ENCODE data around the gene ROPN1L.

The ROPN1L gene

DNA sequence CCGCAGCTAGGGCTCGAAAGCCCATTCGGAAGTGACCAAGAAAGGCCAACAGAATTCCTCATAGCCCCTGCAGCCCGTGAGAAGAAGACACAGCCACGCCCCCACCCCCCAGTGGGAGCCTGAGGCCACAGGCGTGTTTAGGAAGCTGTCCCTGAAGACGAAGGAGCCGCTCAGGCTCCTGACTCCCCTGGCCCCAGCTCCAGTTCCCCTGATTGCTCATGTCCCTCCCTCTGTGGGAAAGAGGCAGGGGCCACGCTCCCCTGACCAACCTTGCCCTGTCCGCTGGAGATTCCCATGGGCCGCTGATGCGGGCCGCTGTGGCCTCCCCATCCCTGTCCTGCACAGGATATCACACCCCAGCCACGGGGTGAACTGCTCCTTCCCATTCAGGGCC, 13.6 kb downstream of the ROPN1L start:
- no peaks in the 10 kb centered on the region; the same call in 1 of the 2 replicates for H3K27me3 ChIP-seq (ENCODE audit: control insufficient read depth, low read length)
- H3K4me2 ChIP-seq (ENCODE audit: low read length), result no peak overlapping the region
- no peaks in the 10 kb centered on the region for H3K36me3 ChIP-seq (ENCODE audit: control insufficient read depth, low read length)
- no peaks in the 10 kb centered on the region for H3K9me2 ChIP-seq (replicated peaks; ENCODE audit: control insufficient read depth, low read length)
- no peaks in the 10 kb centered on the region for H4K20me1 ChIP-seq (ENCODE audit: control insufficient read depth, insufficient read depth, low read depth, low read length)
- H3K79me2 ChIP-seq (ENCODE audit: control insufficient read depth, low read length), result no peaks in the 10 kb centered on the region
- H3K27ac ChIP-seq (ENCODE audit: low read depth, low read length), result no peak overlapping the region
- H3K4me3 ChIP-seq (ENCODE audit: low read length), result no peak overlapping the region
- no peaks in the 10 kb centered on the region for H3K4me1 ChIP-seq (ENCODE audit: control insufficient read depth, low read length)
- H3K9me3 ChIP-seq (ENCODE audit: control insufficient read depth, insufficient read depth, low read length), result no peaks in the 10 kb centered on the region
- TF ChIP-seq, protein P1, sequence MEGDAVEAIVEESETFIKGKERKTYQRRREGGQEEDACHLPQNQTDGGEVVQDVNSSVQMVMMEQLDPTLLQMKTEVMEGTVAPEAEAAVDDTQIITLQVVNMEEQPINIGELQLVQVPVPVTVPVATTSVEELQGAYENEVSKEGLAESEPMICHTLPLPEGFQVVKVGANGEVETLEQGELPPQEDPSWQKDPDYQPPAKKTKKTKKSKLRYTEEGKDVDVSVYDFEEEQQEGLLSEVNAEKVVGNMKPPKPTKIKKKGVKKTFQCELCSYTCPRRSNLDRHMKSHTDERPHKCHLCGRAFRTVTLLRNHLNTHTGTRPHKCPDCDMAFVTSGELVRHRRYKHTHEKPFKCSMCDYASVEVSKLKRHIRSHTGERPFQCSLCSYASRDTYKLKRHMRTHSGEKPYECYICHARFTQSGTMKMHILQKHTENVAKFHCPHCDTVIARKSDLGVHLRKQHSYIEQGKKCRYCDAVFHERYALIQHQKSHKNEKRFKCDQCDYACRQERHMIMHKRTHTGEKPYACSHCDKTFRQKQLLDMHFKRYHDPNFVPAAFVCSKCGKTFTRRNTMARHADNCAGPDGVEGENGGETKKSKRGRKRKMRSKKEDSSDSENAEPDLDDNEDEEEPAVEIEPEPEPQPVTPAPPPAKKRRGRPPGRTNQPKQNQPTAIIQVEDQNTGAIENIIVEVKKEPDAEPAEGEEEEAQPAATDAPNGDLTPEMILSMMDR (IDR thresholded peaks at IDR 0.05; ENCODE audit: low read depth, low read length, poor library complexity, severe bottlenecking), result no peak
- no peak for TF ChIP-seq EZH2phosphoT487 (IDR thresholded peaks at IDR 0.05; ENCODE audit: borderline replicate concordance, low read length)
- no peaks in the 10 kb centered on the region for H3F3A ChIP-seq (ENCODE audit: control insufficient read depth, insufficient read depth)

- TF ChIP-seq, protein P1 (IDR thresholded peaks at IDR 0.05; ENCODE audit: low read depth, low read length, poor library complexity, severe bottlenecking), result no peak
- TF ChIP-seq EZH2phosphoT487 (IDR thresholded peaks at IDR 0.05; ENCODE audit: borderline replicate concordance, low read length), result no peak
- H3K27ac ChIP-seq (ENCODE audit: low read depth, low read length), result no peak overlapping the region
- H3K4me3 ChIP-seq (ENCODE audit: low read length), result no peak overlapping the region
- H3K79me2 ChIP-seq (ENCODE audit: control insufficient read depth, low read length), result no peaks in the 10 kb centered on the region
- H3K4me2 ChIP-seq (ENCODE audit: low read length), result no peak overlapping the region
- H3K27me3 ChIP-seq (ENCODE audit: control insufficient read depth, low read length), result peaks cover 3% of the 10 kb centered on the region; the same call in 1 of the 2 replicates
- no peaks in the 10 kb centered on the region for H3K9me3 ChIP-seq (ENCODE audit: control insufficient read depth, insufficient read depth, low read length)
- H4K20me1 ChIP-seq (ENCODE audit: control insufficient read depth, insufficient read depth, low read depth, low read length), result no peaks in the 10 kb centered on the region
- no peaks in the 10 kb centered on the region for H3F3A ChIP-seq (ENCODE audit: control insufficient read depth, insufficient read depth)
- no peaks in the 10 kb centered on the region for H3K36me3 ChIP-seq (ENCODE audit: control insufficient read depth, low read length)
- no peaks in the 10 kb centered on the region for H3K9me2 ChIP-seq (replicated peaks; ENCODE audit: control insufficient read depth, low read length)
- no peaks in the 10 kb centered on the region for H3K4me1 ChIP-seq (ENCODE audit: control insufficient read depth, low read length)
Measured at GRCh38 chr5:10456583-10457420, 15.1 kb downstream of the ROPN1L start.

GRCh38 chr5:10457682-10458574, 16.2 kb downstream of the ROPN1L start:
- Histone ChIP-seq H3K9me2 (replicated peaks; ENCODE audit: control insufficient read depth, low read length) (no peaks in the 10 kb centered on the region), H3K27me3 (ENCODE audit: control insufficient read depth, low read length) (peaks cover 3% of the 10 kb centered on the region; the same call in 1 of the 2 replicates), H3K4me3 (ENCODE audit: low read length) (no peak overlapping the region), H3F3A (ENCODE audit: control insufficient read depth, insufficient read depth) (no peaks in the 10 kb centered on the region), H3K79me2 (ENCODE audit: control insufficient read depth, low read length) (no peaks in the 10 kb centered on the region), H3K36me3 (ENCODE audit: control insufficient read depth, low read length) (no peaks in the 10 kb centered on the region), H3K27ac (ENCODE audit: low read depth, low read length) (no peak overlapping the region), H3K9me3 (ENCODE audit: control insufficient read depth, insufficient read depth, low read length) (no peaks in the 10 kb centered on the region), H4K20me1 (ENCODE audit: control insufficient read depth, insufficient read depth, low read depth, low read length) (no peaks in the 10 kb centered on the region), H3K4me2 (ENCODE audit: low read length) (no peak overlapping the region), H3K4me1 (ENCODE audit: control insufficient read depth, low read length) (no peaks in the 10 kb centered on the region)
- TF ChIP-seq EZH2phosphoT487 (IDR thresholded peaks at IDR 0.05; ENCODE audit: borderline replicate concordance, low read length), result no peak
- TF ChIP-seq, protein P1 (IDR thresholded peaks at IDR 0.05; ENCODE audit: low read depth, low read length, poor library complexity, severe bottlenecking), result no peak
